SK-N-SH treated with all-trans-retinoic acid at 6 μM for 48 hours (cell line): Measurements from ENCODE around the gene NOX4.

Experiments
- ATAC-seq: fragments of 200-7000 bp; cut with Tn5 transposase; 3 replicates; pipeline ENCODE4 v1.9.1; 2020; ENCODE audit warnings: mild to moderate bottlenecking, moderate library complexity
- BACH2 ChIP-seq: fragments of 250-450 bp; sonication (Bioruptor Pico); IDR thresholded peaks from 2 replicates; pipeline ENCODE4 v1.9.0; 2021; ENCODE audit warnings: mild to moderate bottlenecking, borderline replicate concordance
- CREB5 ChIP-seq: fragments of 250-450 bp; sonication (Bioruptor Pico); IDR thresholded peaks from 2 replicates; pipeline ENCODE4 v1.5.1; 2020; ENCODE audit warnings: low read depth, mild to moderate bottlenecking, moderate library complexity
- CSDC2 ChIP-seq: fragments of 250-450 bp; sonication (Bioruptor Pico); IDR thresholded peaks from 2 replicates; pipeline ENCODE4 v1.5.0; 2020; ENCODE audit warnings: mild to moderate bottlenecking, moderate library complexity
- CSRNP3 ChIP-seq: fragments of 250-450 bp; sonication (Bioruptor Pico); IDR thresholded peaks from 2 replicates; pipeline ENCODE4 v1.5.1; 2021; ENCODE audit warnings: mild to moderate bottlenecking, moderate library complexity
- ESRRG ChIP-seq: fragments of 250-450 bp; sonication (Bioruptor Pico); IDR thresholded peaks from 2 replicates; pipeline ENCODE4 v1.6.1; 2021; ENCODE audit warnings: mild to moderate bottlenecking
- GLIS3 ChIP-seq: fragments of 250-450 bp; sonication (Bioruptor Pico); IDR thresholded peaks from 2 replicates; pipeline ENCODE4 v1.5.0; 2020; ENCODE audit warnings: mild to moderate bottlenecking, moderate library complexity
- ISL1 ChIP-seq: fragments of 250-450 bp; sonication (Bioruptor Pico); IDR thresholded peaks from 2 replicates; pipeline ENCODE4 v2.1.2; 2022; ENCODE audit warnings: mild to moderate bottlenecking, moderate library complexity
- OSR1 ChIP-seq: fragments of 250-450 bp; sonication (Bioruptor Pico); IDR thresholded peaks from 2 replicates; pipeline ENCODE4 v1.8.0; 2022; ENCODE audit warnings: moderate library complexity, mild to moderate bottlenecking, inconsistent platforms
- PATZ1 ChIP-seq: fragments of 250-450 bp; sonication (Bioruptor Pico); IDR thresholded peaks from 2 replicates; pipeline ENCODE4 v1.8.0; 2020; ENCODE audit warnings: mild to moderate bottlenecking, moderate library complexity, borderline replicate concordance
- POU6F1 ChIP-seq: fragments of 250-450 bp; sonication (Bioruptor Pico); IDR thresholded peaks from 2 replicates; pipeline ENCODE4 v1.8.0; 2021; ENCODE audit warnings: low read depth, mild to moderate bottlenecking, moderate library complexity, borderline replicate concordance
- PPARA ChIP-seq: fragments of 250-450 bp; sonication (Bioruptor Pico); IDR thresholded peaks from 2 replicates; pipeline ENCODE4 v1.5.0; 2020; ENCODE audit warnings: mild to moderate bottlenecking, borderline replicate concordance
- SNAI2 ChIP-seq: fragments of 250-450 bp; sonication (Bioruptor Pico); IDR thresholded peaks from 2 replicates; pipeline ENCODE4 v1.5.0; 2020; ENCODE audit warnings: mild to moderate bottlenecking, moderate library complexity
- TSHZ2 ChIP-seq: fragments of 250-450 bp; sonication (Bioruptor Pico); IDR thresholded peaks from 2 replicates; pipeline ENCODE4 v1.5.0; 2020; ENCODE audit warnings: mild to moderate bottlenecking, moderate library complexity
- ZFP3 ChIP-seq: fragments of 250-450 bp; sonication (Bioruptor Pico); IDR thresholded peaks from 2 replicates; pipeline ENCODE4 v1.5.0; 2020; ENCODE audit warnings: mild to moderate bottlenecking, moderate library complexity
- ZFP30 ChIP-seq: fragments of 450-650 bp; formaldehyde crosslinking; IDR thresholded peaks from 2 replicates; pipeline ENCODE4 v1.5.0; 2022; ENCODE audit warnings: mild to moderate bottlenecking, moderate library complexity
- ZNF565 ChIP-seq: fragments of 450-650 bp; formaldehyde crosslinking; conservative IDR thresholded peaks from 2 replicates; pipeline ENCODE4 v1.5.0; 2020; ENCODE audit warnings: low read depth, mild to moderate bottlenecking, moderate library complexity
- ZNF70 ChIP-seq: fragments of 450-650 bp; formaldehyde crosslinking; IDR thresholded peaks from 2 replicates; pipeline ENCODE4 v1.5.0; 2020; ENCODE audit warnings: mild to moderate bottlenecking, moderate library complexity
- ZNF8 ChIP-seq: fragments of 450-650 bp; formaldehyde crosslinking; IDR thresholded peaks from 2 replicates; pipeline ENCODE4 v1.5.0; 2020; ENCODE audit warnings: mild to moderate bottlenecking, moderate library complexity

Gene NOX4

GRCh38 chr11:89447845-89448244, 43.3 kb downstream of the NOX4 start:
- TF ChIP-seq ZNF8 (CRISPR knock-in tag) = no peak
- no peak for TF ChIP-seq CSRNP3
- ATAC-seq = no peak

GRCh38 chr11:89443361-89444322, 47.5 kb downstream of the NOX4 start:
- no peak for ATAC-seq
- TF ChIP-seq ZFP3 (CRISPR knock-in tag) (no peak), ISL1 (CRISPR knock-in tag) (no peak), ZNF565 (CRISPR knock-in tag) (no peak), TSHZ2 (CRISPR knock-in tag) (no peak), ZNF70 (CRISPR knock-in tag) (no peak), OSR1 (CRISPR knock-in tag) (no peak), POU6F1 (CRISPR knock-in tag) (no peak), CSRNP3 (no peak), BACH2 (CRISPR knock-in tag) (no peak), PATZ1 (CRISPR knock-in tag) (no peak), ESRRG (CRISPR knock-in tag) (no peak), ZFP30 (CRISPR knock-in tag) (no peak), PPARA (no peak), SNAI2 (no peak), CSDC2 (CRISPR knock-in tag) (no peak)

GRCh38 chr11:89442801-89443200, 48.4 kb downstream of the NOX4 start:
- no peak for ATAC-seq
- TF ChIP-seq CREB5 (CRISPR knock-in tag) (no peak), ZFP3 (CRISPR knock-in tag) (no peak), ZFP30 (CRISPR knock-in tag) (no peak), ISL1 (CRISPR knock-in tag) (no peak), TSHZ2 (CRISPR knock-in tag) (no peak), ESRRG (CRISPR knock-in tag) (no peak), GLIS3 (CRISPR knock-in tag) (no peak), PPARA (no peak), ZNF8 (CRISPR knock-in tag) (no peak), PATZ1 (CRISPR knock-in tag) (no peak)
